NCI-H146 treated with DMSO at 0.1 percent for 48 hours (cell line): ENCODE results near the gene DCDC1.
A peak's percentile ranks its signal among the peaks of the same experiment; 100 is the strongest.
"Not testable (repeated sequence)": the region's sequence is repeated elsewhere in the genome, so short reads cannot be mapped to it uniquely, and the experiment has no call there.

Experiments
- DNase-seq: peaks from one replicate; lab custom pipeline; 2025; ENCODE audit not compliant: unreplicated experiment; lab: John Stamatoyannopoulos, UW

Gene DCDC1

DNA sequence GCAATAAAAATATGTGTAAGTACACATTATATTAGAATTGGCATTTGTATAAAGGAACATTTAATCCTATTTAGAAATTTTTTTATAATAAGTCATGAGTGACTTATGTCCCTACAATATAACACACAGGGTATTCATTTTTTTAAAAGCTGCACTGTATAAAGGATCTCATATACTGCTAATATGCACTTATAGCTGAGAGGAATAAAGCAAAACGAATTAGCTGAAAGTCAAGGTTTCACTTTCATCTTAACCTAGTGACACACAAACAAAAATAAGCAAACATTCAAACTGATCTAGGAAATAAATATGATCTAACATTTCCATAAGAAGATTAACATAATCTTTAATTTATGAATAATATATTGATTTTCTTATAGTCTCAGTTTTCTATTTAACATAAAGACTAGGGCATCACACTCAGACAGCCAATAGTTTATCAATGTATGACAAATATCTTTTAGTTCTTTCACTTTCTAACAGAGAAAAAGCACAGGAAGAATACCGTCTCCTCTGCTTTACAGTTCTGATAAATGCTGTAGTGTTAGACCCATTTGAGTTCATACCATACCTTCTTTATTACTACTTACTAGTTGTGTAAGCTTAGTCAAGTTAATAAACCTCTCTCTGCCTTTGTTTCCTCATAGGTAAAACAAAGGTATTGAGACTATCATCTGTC, 42.9 kb downstream of the DCDC1 start:
- no peak for DNase-seq

DNA sequence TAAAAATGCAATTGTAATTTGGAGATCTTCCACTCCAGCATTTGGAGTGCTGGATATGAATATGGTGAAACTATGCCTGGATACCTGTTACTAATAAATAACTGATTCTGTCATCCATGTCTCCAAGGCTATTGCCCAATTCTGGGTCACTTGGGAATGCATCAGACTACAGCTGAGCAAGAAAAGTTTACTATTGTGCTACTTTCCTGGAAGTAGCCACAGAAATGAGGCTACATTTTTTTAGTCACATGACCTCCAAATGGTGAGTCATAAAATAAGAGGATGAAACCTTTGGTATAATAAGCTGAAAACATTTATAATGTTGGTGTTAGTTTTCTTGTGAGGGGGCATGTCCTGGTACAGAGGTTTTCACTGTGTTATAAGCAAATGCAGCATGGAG, 44.4 kb downstream of the DCDC1 start:
- DNase-seq, result no peak

DNA sequence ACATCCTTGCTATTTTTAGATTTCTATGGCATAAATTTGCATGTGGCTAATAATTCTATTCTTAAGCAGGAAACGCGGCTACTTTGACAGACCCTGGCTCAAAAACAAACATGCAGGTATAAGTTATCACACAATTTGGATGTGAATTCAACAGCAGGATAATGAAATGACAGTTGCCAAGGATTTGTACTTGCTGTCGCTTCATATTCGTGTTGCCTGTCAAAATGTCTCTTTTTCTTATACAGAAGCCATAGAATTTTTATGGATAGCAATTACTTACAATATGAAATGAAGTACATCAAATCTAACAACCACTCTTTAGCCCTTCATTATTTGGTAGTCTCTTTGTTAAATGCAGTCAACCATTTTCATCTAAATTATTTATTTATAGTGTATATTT, 46.4 kb downstream of the DCDC1 start:
- DNase-seq, result no peak

DNA sequence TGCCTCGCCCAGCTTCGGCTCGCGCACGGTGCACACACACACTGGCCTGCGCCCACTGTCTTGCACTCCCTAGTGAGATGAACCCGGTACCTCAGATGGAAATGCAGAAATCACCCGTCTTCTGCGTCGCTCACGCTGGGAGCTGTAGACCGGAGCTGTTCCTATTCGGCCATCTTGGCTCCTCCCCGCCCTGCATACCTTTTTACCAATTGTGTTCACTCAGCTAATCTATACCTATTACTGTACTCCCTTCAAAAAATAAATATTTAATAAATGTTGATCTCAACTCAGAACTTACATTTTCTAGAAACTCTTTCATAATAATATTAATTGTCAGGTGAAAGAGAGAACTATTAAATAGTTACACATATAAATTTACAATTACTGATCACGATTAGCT, 48.0 kb downstream of the DCDC1 start:
- not testable (repeated sequence) for DNase-seq

DNA sequence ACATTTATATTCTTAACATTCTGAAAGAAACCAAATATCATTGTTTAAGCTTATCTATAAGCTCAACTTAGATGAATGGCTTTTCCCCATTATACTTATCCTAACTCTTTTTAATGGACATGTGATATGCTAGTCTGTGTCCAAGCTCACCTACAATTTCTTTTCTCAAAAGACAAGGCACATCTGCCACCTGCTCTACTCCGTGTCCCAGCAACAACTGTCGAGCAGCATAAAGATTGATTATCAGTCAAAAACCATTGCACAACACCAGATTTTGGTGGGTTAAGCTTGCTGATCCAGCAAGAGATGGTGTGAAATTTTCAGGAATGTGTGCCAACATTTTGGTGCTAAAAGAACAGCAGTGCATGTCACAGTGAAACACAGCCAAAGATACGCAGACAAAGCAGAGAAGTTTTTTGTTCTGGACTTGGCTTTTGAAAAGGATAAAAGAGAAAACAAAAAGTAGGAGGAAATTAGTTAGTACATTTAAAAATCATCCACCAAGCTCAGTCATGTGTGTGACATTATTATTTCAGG, 65.8 kb downstream of the DCDC1 start:
- no peak for DNase-seq

DNA sequence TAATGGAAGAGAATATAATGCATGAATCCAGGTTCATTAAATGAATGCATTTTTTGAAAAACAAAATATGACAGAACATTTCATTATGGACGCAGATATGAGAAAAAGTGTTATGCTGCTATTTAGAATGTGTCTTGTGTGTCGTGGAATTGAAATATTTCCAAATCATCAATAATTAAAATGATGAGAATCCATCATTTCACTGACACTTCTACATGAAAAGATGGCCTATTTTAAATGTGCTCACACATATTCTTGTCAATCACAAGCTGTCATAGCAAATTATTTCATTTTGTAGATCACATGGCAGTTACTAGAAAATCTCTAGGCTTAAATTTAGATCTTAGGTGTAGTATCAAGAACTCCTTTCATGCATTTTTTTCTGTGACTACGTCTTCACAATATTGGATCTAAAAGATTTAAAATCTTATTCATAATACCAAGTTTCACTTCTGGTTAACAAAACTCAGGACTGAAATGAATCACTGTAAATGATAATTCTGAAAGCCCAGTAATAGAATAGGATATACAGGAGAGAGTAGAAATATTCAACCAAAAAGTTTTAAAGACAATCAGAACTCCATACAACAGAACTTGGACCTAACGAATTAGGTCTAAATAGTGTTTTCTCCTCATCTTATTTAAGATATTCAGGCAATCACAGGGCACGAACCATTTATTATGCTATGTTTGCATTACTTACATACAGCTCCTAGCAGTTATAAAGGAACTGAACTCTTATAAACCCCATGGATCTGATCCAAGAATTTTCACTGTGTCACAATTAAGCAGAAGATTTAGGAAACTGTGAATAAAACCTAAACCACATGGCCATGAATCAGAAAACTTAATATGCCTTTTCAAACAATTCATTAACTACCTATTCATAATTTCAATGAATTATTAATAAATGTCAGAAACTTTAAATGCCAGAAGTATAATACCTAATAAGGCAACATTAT, 67.7 kb downstream of the DCDC1 start:
- DNase-seq, result no peak

DNA sequence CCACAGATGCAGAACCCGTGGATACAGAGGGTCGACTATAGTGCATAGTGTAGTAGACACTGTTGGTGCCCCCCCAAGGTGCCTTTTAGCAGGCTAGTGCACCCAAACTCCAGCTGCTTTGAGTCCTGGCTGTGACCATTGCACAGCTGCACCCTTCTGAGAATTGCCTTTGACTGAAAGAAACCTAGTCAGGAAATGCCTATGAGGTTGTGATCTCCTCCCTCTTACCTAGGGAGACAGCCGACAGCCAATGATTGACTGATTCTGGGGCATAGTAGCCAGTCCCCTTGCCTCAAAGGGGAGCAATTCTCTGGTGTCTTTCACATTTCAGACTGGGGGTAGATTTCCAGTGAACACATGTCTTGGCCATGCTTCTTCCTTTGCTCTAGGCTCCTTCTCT, 74.2 kb downstream of the DCDC1 start:
- no peak for DNase-seq

DNA sequence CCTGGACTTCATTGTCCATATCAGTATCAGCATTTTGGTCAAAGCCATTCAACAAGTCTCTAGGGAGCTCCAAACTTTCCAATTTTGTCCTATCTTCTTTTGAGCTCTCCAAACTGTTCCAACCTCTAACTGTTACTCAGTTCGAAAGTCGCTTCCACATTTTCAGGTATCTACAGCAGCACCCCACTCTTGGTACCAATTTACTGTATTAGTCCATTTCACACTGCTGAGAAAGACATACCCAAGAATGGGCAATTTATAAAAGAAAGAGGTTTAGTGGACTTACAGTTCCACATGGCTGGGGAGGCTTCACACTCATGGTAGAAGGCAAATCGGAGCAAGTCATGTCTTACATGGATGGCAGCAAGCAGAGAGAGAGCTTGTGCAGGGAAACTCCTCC, 96.0 kb downstream of the DCDC1 start:
- DNase-seq, result not testable (repeated sequence)

DNA sequence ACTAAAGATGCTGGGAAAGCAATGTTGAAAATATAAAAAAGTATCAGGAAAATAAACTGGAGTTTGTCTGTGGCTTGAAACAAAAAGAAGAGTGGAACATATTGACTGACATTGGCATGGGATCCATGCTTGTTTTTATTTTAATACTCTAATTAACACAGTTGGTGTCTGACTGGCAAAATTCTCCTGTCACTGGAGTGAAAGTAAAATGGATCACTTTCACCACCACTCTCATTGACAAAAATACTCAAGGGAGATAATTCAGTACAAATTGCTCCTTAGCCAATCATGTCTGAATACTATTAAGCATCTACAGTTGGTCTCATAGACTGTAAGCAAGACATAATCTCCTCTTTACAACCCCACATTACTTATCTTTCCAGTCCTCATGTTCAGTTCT, 101.8 kb downstream of the DCDC1 start:
- no peak for DNase-seq

DNA sequence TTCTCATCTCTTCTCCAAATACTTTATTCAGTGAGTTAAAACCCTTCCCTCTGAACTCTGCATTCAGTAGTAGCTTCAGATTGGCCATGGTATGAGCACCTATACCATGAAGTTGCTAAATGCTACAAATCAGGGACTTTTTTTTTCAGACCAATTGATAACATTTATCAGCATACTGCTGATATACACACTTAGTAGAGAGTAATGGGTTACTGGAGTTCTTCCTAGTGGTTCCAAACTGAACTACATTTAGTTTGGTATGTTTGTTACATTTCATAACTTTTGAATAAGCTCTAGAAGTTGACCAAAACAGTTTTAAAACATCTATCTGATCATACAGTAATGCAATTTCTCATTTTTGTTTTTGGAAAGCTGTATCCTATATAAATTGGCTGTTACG, 104.7 kb downstream of the DCDC1 start:
- DNase-seq, result no peak

DNA sequence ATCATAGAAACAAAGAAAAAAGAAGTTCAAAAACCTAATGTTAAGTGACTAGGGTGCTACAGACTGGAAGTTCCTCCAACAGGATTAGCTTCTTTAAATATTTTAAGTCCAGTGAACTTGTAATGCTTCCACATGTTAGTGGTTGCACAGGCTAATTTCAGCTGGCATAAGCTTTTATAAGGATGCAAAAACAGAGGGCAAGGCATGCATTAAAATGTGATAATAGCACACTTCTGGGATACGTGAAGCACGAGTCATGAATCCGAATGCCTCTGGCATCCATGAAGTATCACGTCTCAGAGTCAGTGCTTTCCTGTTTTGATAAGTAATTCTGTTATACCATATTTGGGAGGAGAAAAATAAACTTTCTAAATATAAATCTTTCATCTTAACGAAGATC, 106.8 kb downstream of the DCDC1 start:
- no peak for DNase-seq

DNA sequence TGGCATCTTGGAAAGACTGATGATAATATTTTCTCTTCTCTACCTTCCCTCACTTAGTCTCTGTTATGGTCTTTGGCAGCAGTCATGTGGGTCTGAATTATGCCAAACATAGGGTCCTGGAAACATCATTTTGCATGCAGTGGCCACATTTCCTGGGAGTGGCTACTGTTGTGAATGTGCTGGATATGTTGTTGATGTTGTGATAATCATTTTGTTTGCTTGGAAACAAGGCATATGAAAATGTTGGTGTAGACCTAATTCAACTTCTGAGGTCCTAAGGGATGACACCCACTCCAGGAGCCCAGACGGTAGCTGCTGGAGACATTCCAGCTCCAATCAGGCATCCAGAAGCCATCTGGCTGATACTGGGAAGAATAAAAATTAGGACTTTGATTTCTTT, 109.7 kb downstream of the DCDC1 start:
- no peak for DNase-seq

DNA sequence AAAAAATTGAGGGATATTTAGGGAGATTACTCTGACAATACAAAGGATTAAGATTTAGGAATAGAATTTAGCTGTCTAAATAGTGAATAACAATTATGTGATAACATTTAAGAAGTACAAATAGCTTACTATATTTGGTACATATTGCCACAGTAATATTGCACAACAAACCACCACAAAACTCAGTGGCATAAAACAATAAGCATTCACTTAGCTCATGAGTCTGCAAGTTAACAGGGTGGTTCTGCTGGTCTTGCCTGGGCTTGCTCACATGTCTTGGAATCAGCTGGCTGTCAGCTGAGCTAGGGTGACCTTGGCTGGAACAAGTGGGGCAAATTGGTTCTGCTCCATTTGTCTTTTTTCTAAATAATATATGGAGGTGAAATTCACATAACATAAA, 115.1 kb downstream of the DCDC1 start:
- DNase-seq, result no peak

DNA sequence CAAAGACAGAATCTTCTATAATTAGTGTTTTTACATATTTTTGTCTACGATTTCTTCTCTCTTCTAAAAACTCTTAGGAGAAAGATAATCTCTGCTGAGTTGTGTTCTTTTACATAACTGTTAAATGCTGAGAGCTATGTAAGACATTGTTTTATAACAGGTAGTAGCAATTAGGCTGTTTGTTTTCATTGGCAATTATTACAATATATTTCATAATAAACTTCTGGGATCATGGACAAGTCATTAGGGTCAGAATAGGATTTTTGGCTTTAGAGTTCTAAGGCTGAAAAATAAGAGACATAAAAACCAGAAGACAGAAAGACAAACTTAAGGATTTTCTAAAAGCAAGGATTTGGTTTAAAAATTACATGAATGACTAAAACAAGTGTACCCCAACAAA, 120.8 kb downstream of the DCDC1 start:
- DNase-seq, result no peak

DNA sequence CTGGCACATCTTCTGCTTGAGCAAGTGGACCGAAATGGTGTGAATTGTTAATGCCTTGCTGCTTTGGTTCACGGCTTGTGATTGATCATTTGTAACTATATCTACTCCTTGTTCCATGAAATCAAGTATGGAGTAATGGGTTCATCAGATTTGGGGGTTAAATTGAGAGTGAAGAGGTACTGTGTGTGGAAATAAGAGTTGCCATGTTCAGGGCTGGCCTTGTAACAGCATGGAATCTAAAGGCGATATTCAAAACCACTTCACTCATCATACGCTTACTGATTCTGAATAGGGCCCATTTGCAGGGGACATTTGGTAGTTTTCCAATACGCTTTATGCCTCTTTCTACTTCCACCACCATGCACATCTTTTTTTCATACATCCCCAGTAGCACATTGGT, 122.2 kb downstream of the DCDC1 start:
- no peak for DNase-seq

DNA sequence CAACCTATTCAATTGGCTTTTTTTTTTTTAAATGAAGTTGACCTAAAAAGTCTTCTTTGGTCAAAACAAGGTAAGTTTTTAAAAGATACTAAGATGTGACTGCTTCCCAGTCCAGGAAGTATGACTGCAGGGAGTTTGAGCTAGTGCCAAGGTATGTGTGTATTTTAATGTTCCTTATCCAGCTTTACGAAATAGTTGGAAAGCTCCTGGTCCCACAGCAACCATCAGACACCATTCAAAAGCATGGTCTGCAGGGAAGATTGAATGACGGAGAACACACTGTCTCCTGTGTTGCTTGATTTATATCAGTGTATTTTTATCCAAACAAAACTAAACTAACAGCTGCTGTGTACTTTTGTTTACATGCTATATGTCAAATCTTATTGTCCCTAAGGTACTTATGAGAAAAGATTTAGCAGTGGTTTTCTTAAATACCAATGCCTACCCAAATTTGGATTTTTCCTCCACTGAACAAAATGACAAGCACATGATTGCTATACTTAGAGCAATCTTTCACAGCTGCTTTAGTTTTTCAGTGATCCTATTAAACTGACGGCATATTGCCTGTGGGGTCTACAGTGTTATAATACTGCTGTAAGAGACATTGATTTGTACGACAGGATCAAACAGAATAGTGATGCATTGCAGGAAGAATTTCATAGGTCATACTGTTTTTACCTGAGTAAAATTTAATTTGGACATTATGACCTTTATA, 122.9 kb downstream of the DCDC1 start:
- DNase-seq, result no peak

DNA sequence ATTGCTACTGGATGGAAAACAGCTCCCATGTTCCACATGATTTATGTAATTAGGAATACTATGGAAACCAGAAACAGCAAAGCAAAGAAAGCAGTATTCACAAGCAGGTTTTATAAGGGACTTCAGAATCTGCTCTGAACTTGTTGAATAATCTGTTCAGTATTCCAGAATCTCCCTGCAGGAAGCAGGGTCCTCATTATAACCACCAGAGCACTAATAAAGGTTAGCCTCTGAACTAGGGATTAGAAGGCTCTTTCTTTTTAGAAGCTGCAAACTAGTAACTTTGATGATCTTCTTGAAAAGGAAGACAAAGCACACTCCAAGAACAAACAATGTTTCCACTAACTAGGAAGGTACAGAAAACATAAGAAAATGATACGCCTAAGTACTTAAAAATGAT, 125.8 kb downstream of the DCDC1 start:
- no peak for DNase-seq

DNA sequence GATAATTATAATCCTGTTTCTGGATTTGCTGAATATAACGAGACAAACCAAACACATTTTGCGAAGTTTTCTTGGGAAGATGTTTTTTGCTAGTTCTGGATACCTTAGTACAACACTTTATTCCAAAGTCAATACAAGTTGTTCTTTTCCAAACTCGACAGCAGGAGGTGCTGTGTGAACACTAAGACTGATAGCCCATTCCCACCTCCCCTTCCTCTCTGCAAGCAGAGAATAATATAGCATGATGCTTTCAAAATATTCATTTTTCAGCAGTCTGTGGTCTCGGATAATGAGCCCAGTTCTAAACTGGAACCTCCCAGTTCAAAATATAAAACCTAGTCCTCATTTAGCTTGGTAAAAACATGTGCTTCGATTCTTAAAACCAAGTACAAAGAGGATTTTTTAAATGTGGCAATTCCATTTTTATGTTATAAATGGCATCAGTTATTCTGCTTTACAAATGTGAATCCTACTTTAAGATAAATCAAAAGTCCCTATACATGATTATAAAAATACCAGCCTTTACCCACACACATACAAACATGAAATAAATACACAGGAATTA, 129.1 kb downstream of the DCDC1 start:
- peak; percentile 78 for DNase-seq

DNA sequence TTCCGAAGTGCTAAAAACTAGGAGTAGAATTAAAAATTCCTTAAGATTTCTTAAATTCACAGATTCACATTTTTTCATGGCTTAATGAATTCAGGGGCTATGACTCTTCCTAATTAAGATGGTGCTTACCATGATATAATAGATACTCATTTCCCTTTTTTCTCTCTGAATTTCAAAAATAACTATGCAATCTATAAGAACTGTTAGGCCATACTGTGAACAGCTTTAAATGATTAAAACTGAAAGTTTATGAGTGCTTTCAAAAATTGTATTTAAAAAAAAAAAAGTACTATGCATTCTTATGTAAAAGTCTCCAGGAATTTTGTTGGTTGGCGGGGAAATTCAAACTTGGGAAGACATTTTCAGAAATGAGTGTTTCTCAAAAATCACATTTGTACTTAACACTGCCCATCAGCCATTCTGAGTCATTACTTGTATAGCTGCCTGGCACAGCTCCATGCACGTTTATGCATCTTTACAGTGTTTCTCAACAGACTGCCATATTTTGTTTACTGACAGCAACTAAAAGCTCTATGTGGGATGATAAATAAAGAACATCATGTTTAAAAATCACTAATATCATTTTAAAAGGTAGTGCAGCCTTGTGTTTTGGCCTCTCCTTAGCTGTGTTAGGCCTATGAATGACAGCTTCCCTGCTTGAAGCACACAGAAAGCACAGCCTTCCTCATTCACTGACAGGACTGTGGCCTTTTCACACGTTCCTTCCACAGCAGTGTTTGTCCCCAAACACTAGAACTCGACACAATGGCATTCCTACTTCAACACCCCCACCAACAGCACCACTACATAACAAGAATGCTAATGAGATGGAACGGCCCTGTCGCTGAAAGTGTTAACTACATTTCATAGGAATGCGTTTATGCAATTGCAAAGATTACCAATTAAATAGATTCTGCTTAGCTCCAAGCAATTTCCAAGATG, 131.4 kb downstream of the DCDC1 start:
- peak; percentile 21 for DNase-seq

DNA sequence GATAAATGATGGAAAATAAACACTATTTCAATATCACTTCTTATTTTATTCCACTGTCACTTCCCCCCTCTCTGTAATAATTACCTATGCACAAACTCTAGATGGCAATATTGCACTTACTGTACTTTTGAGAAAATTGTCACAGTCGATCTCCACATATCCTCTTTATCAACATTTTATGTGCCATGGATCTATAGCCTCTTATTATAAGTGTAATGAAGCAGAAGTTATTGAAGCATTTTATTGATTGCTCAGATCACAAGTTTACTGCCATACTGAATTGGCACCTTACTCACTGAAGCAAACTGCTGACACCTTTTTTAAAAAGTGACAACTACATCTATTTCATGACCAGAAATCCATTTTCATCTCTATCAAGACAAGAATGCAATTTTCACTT, 133.4 kb downstream of the DCDC1 start:
- DNase-seq, result peak; percentile 83
